ENCODE results near the gene NAV2.

The NAV2 gene

DNA sequence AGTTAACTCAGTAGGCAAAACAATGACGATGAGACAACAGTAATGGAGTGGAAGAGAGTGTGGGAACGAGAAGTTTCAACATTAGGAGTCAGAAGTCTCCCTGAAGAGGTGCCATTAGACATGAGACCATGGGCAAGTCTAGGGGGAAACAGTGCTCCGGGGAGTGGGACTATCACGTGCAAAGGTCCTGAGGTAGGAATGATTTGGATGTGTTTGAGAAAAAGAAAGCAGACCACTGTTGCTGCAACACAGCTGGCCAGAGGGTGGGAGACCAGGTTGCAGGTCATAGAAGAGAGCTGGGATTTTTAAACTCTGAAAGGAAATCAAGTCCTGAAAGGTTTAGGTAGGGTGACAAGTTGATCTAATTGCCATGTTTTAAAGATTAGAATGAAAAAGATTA, 63.0 kb downstream of the NAV2 start:
- DNase-seq (ENCODE audit: low read depth), result no peak
- TF ChIP-seq, protein P1, sequence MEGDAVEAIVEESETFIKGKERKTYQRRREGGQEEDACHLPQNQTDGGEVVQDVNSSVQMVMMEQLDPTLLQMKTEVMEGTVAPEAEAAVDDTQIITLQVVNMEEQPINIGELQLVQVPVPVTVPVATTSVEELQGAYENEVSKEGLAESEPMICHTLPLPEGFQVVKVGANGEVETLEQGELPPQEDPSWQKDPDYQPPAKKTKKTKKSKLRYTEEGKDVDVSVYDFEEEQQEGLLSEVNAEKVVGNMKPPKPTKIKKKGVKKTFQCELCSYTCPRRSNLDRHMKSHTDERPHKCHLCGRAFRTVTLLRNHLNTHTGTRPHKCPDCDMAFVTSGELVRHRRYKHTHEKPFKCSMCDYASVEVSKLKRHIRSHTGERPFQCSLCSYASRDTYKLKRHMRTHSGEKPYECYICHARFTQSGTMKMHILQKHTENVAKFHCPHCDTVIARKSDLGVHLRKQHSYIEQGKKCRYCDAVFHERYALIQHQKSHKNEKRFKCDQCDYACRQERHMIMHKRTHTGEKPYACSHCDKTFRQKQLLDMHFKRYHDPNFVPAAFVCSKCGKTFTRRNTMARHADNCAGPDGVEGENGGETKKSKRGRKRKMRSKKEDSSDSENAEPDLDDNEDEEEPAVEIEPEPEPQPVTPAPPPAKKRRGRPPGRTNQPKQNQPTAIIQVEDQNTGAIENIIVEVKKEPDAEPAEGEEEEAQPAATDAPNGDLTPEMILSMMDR (conservative IDR thresholded peaks at IDR 0.05; ENCODE audit: low read depth, low read length), result no peak
- H3K4me3 ChIP-seq (ENCODE audit: low read length), result no peak overlapping the region

DNA sequence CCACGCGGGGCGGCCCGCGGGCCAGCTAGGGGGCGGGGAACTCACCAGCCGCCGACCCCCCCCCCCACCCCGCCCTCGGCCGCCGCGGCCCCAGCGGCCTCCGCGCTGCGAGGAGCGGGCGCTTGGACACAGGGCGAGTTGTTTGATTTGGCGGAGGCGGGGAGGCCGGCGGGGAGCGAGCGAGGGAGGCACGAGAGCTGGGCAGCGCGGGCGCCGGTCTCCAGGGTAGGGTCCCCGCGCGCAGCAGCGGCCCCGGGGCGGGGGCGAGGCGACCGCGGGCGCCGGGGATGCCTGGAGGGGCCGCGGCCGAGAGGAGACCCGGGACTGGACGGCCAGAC, 64.4 kb downstream of the NAV2 start:
- DNase-seq (ENCODE audit: low read depth), result no peak

DNA sequence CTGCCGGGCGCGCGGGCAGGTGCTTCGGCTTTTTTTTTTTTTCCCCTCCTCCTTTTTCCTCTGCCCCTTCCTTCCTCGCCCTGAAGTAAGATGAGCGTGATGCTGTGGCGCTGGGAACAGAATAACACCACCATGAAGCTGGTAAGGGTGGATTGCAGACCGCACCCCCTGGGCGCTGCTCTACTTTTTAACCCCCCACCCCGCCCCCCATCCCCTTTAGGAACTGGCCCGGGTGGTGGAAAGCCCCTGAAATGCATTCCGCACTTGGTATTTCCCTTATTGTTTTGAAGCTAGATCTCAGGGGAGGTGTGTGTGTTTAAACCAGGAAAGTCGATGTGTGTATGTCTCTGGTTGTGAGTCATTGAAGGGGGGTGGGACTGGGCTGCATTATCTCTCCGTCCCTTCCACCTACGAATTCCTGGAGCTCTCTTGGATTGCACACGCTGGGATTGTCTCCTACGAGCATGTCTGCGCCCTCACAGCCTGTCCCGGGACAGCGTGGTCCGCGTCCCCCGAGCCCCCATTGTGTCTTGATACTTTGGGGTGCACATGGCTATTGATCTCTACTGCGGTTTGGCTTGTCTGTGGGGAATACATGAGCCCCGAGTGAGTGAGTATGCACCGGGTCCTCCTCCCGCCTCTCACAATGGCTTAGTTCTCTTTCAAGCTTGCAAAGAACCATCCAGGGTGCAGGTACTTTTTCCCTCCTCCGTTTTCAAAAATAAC, 64.9 kb downstream of the NAV2 start:
- TF ChIP-seq, protein P1 (conservative IDR thresholded peaks at IDR 0.05; ENCODE audit: low read depth, low read length), result no peak
- H3K4me3 ChIP-seq (ENCODE audit: low read length), result peak overlapping the region; percentile 57
- DNase-seq (ENCODE audit: low read depth), result no peak

More for the DNA sequence above, 64.4 kb downstream of the NAV2 start:
- H3K4me3 ChIP-seq (ENCODE audit: low read length), result peak overlapping the region; percentile 57
- TF ChIP-seq, protein P1 (conservative IDR thresholded peaks at IDR 0.05; ENCODE audit: low read depth, low read length), result no peak

DNA sequence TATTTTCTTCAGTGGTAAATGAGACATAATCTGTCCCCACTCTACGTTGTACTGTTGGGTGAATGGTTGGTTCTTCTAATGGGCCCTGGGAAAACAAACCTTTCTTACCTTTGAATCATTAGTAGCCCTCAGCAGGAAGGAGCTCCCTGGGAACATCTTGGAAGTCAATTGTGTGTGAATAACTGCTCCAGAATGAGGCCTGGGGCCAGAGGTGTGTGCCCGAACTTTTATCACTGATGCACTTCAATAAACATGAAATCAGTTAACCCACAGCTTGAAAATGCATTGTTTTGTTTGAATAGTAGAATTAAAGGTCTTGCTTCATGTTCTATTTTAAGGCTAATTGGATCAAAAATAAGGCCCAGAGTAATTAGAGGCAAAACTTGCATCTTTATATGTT, 67.1 kb downstream of the NAV2 start:
- no peak overlapping the region for H3K4me3 ChIP-seq (ENCODE audit: low read length)
- TF ChIP-seq, protein P1 (conservative IDR thresholded peaks at IDR 0.05; ENCODE audit: low read depth, low read length), result no peak
- no peak for DNase-seq (ENCODE audit: low read depth)

DNA sequence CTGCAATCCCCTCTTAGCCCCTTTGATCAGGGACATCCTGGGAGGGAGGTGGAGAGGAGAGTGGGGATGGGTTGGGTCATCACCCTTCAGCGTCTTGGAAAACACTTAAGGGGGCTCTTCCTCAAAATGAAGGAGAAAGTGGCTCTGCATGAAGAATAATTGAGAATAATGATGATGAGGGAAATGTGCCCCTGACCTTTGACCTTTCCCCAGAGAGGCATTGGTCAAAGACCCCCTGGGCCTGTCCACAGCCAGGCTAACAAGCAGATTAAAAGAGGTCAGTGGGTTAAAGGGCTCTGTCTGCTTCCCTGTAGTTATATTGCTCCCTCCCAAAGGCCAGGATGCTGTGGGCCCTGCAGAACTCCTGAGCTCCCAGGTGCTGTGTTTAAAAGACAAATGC, 68.7 kb downstream of the NAV2 start:
- no peak for DNase-seq (ENCODE audit: low read depth)
- TF ChIP-seq, protein P1 (conservative IDR thresholded peaks at IDR 0.05; ENCODE audit: low read depth, low read length), result no peak
- H3K4me3 ChIP-seq (ENCODE audit: low read length), result no peak overlapping the region

DNA sequence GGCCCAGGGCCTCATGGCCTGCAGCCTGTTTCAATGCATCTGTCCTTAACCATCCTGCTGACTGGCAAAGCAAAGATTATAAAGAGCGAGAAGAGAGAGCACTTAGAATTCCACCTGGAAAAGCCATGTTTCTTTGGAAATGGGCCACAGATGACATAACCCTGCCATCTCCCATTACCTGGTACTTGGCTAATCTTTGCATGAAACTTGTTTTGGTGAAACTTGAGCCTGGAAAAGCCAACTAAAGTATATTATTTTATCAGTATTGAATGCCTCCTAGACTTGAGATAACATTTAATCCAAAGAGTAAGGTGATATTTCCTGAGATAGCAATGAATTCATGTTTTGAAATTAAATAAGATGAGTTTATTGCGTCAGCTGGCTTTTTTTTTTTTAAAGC, 72.6 kb downstream of the NAV2 start:
- no peak for DNase-seq (ENCODE audit: low read depth)
- H3K4me3 ChIP-seq (ENCODE audit: low read length), result no peak overlapping the region
- TF ChIP-seq, protein P1 (conservative IDR thresholded peaks at IDR 0.05; ENCODE audit: low read depth, low read length), result no peak

DNA sequence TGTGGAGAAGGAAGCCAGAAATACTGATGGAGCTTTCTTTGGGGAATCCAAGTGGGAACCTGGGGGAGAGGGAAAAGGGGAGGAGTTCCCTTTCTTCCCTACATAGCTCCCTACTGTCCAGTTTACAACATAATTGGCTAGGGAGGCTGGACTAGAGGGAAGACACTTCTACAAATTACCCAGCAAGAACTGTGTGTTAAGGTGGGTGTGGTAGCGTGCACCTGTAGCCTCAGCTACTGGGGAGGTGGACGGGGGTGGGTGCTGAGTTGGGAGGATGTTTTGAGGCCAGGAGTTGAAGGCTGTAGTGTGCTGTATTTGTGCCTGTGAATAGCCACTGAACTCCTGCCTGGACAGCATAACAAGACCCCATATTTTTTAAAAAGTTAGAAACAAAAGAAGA, 74.0 kb downstream of the NAV2 start:
- TF ChIP-seq, protein P1 (conservative IDR thresholded peaks at IDR 0.05; ENCODE audit: low read depth, low read length), result no peak
- DNase-seq (ENCODE audit: low read depth), result no peak
- H3K4me3 ChIP-seq (ENCODE audit: low read length), result no peak overlapping the region
